ENCODE data around the gene NT5DC3.

Gene NT5DC3

DNA sequence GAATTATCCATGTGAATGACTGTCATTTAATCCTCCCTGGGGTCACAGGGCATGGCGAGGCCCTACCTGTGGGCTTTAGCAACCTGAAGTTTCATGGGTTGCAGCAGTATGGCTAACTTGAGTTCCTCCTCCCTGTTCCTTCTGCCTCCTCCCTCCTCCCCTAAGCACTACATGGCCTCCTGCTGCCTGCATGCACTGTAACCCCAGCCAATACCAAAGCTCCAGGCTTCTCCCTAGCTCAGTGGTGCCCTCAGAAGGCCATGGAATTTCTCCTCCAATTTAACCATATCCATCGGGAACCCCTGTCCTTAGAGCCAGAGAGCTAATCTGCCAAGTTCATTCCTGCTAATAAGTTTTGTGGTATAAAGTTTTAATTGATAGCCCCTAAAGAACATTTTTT is 95.1 kb downstream of the NT5DC3 start:
- DNase-seq (ENCODE audit: low spot score), result no peak

- no peak for DNase-seq (ENCODE audit: low spot score)
Measured at GRCh38 chr12:103743788-103744187, 97.2 kb downstream of the NT5DC3 start.

DNA sequence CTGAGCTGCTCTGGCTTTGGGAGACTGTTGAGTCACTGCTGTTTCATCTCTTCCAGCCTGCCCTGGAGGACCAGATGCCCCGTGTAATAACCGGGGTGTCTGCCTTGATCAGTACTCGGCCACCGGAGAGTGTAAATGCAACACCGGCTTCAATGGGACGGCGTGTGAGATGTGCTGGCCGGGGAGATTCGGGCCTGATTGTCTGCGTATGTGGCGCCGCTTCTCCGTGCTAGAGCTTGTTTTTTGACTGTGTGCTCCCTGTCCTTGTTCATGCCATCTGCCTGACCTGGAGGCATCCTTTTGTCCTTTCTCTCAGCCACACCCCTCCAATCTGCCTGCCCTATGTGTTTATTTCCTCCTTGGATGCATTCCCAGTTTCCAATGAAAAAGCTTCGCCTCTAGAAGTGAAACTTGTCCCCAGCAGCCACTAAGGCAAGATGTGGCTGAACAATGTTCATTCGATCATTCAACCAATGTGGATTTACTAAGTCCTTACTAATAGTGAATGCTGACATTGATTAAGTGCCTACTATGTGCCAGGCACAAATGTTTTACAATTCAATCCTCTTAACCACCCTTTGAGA is 98.6 kb downstream of the NT5DC3 start:
- peak; percentile 42 for DNase-seq (ENCODE audit: low spot score)

DNA sequence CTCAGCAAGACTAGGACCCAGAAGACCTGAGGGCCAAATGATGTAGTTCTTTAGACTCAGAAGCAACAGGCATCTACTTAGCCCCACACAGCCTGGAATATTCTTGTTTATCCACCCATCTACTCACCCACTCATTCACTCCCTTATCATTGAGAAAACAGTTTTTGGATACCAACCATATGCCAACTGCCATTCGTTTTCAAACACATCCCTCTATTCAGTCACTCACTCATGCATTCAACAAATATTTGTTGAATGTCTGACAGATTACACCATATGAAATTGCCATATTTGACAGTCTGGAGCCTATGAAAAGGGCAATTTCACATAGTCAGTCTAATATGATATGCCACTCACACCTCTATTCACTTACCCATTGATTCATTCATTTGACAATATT is 103.2 kb downstream of the NT5DC3 start:
- no peak for DNase-seq (ENCODE audit: low spot score)

DNA sequence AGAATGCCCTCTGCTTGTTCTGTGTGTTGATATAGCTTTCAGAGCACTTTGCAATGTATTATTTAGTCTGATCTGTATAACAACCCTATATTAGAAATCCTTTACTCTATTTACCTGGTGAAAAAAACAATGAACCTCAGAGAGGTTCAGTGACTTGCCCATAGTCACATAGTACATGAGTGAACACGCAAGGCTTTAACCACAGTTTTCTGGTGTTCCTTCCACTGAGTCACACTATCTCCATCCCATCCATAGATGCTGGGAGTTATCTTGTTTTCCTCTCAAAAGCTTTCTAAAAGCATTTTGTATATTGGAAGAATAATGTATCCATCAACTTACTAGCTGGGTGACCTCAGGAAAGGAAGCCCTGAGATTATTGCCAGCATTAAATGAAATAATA is 104.5 kb downstream of the NT5DC3 start:
- DNase-seq (ENCODE audit: low spot score), result no peak

DNA sequence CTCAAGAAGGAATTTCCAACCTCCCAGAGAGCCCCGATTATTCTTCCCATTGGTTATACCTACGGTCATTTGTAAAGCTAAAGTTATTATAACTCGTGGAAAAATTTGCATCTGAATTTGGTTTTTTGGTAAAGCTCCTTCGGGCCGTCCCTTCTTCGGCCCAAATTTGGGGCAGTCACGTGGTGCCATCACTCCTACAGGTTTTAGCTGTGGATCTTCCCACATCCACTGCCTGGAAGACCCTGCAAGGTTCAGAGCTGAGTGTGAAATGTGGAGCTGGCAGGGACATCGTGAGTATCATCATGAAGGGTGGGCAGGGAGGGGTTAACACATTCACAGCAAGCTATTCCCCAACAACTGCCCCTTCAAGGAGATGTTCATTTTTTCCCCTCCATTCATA is 105.7 kb downstream of the NT5DC3 start:
- no peak for DNase-seq (ENCODE audit: low spot score)

DNA sequence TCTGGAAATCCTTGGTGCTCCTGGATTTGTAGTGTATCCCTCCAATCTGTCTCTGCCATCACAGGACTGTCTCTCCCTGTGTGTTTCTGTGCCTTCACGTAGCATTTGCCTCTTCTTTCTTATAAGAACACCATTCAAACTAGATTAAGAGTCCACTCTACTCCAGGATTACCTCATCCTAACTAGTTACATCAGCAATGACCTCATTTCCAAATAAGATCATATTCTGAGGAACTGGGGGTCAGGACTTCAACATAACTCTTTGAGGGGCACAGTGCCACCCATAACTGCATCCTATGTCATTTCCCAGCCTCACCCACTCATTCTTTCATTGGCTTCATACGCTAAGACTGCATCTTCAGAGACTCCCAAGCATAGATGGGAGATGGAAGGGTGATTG is 106.2 kb downstream of the NT5DC3 start:
- no peak for DNase-seq (ENCODE audit: low spot score)

DNA sequence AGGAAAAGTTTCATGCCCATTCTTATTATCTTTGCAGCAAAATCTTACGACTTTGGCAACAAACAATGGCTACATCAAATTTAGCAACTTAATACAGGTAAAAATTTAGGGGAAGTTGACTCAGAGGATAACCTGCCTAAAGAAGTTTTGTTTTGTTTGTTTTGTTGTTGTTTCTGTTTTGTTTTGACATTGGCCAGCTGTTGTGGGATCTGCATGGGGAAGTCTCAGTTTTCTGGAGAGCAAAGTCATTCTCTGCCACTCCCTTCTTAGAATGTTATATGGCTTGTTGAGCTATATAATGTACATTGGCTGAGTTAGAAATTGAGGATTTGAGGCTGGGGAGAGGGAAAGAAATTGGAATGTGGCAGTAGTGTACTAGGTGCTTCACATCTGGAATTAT is 109.5 kb downstream of the NT5DC3 start:
- no peak for DNase-seq (ENCODE audit: low spot score)

DNA sequence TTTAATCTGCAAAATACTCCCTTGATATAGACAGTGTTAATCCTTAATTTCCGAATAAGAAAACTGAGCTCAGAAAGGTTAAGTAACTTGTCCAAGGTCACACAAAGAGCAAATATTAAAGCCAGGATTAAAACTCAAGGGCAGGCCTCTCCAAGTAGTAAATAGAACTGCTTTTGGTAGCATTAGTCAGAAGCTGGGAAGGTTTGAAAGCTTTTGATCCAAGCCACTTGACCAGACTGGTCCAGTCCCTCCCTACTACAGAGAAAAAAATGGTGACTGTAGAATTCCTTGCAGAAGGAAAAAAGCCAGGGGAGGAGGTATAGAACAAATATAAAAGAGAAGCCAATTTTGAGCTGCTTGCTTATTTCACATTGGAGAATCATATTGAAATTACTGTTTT is 111.5 kb downstream of the NT5DC3 start:
- no peak for DNase-seq (ENCODE audit: low spot score)

- DNase-seq (ENCODE audit: low spot score), result peak; percentile 20
Measured at GRCh38 chr12:103728323-103728722, 112.7 kb downstream of the NT5DC3 start.

GRCh38 chr12:103727638-103728037 is 113.4 kb downstream of the NT5DC3 start:
- DNase-seq (ENCODE audit: low spot score), result no peak

DNA sequence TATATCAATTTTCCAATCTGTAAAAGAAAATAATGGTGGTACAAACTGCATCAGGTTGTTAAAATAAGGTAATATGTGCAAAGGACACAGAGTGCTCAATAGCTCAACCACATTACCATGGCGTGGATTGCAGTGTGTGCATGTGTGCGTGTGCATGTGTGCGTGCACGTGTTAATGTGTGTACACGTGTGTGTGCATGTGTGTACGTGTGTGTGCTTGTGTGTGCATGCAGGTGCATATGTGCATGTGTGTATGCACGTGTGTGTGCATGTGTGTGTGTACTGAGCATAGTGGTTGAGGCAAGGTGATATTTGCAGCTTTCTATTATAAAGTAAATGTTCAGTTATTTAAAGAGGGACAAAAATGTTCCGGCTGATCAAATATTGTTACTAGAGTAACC is 115.6 kb downstream of the NT5DC3 start:
- DNase-seq (ENCODE audit: low spot score), result no peak
